K562 (cell line): ENCODE results near the gene MFSD11. TPM values are rescaled to one million over a fixed set of nuclear protein-coding genes. Genes with fewer than 3 reads are reported as not detected.

Experiments used
- ATAC-seq: fragments of 200-7000 bp; cut with Tn5 transposase; 3 replicates; pipeline ENCODE4 v1.9.1; 2020; ENCODE audit warnings: moderate library complexity
- BruUV-seq: library from RNA; stranded (reverse); fragments of 400-500 nt; replicated peaks from 2 replicates; lab custom pipeline; 2021; lab: Mats Ljungman, UMichigan
- CTCF ChIA-PET: fragments of 300-600 bp; formaldehyde crosslinking; extraction: SDS; loops from one replicate; lab custom pipeline; 2021; ENCODE audit warnings: low intra/inter-chr PET ratio; lab: Yijun Ruan, JAX
- POLR2A ChIA-PET: fragments of 300-600, 350-650 bp; sonication (Branson Sonifier 250); formaldehyde crosslinking; extraction: SDS; loops from one replicate; lab custom pipeline; 2021; ENCODE audit warnings: antibody characterized with exemption, inconsistent platforms; lab: Yijun Ruan, JAX
- DNase-seq, 4 experiments: peaks; one replicate each; pipeline versions ENCODE4 v3.0.0 to v3.0.0-alpha.2; 2011 to 2018; ENCODE audit warnings: low spot score in 3 of 4, mixed read lengths in 3 of 4; ENCODE audit errors: extremely low read depth in 1 of 4
- FAIRE-seq: peaks from 2 replicates; lab custom pipeline; 2011; peaks lifted over from hg19 to GRCh38; lab: Jason Lieb, UNC
- H2AFZ ChIP-seq: 2 replicates; pipeline ENCODE4 v1.6.0; 2011; ENCODE audit warnings: low read depth, low read length, control low read depth, inconsistent platforms
- H3K27ac ChIP-seq: fragments of 200-600 bp; 3 replicates; pipeline ENCODE4 v1.8.0; 2011; ENCODE audit warnings: low read depth, mild to moderate bottlenecking, control low read depth, inconsistent platforms, low read length, moderate library complexity, mixed read lengths; ENCODE audit errors: extremely low read depth
- H3K27me3 ChIP-seq, 2 experiments: fragments of 300-600 bp in 1 of 2; 2 replicates in 1 of 2; 3 replicates in 1 of 2; pipeline versions ENCODE4 v1.6.0 to v1.8.0; 2011; ENCODE audit warnings: inconsistent platforms in 2 of 2, low read length in 2 of 2, mild to moderate bottlenecking in 1 of 2, mixed read lengths in 1 of 2, moderate library complexity in 1 of 2; ENCODE audit not compliant: control insufficient read depth in 2 of 2, insufficient read depth in 2 of 2
- H3K36me3 ChIP-seq: fragments of 300-600 bp; 3 replicates; pipeline ENCODE4 v1.8.0; 2011; ENCODE audit warnings: mild to moderate bottlenecking, low read length, inconsistent platforms; ENCODE audit not compliant: control insufficient read depth, insufficient read depth
- H3K4me1 ChIP-seq, 2 experiments: fragments of 200-600 bp in 1 of 2; replicated peaks in 1 of 2; 2 replicates in 1 of 2; 3 replicates in 1 of 2; pipeline versions ENCODE4 v1.5.1 to v1.8.0; 2011; ENCODE audit warnings: inconsistent platforms in 2 of 2, low read length in 2 of 2, mild to moderate bottlenecking in 1 of 2, mixed read lengths in 1 of 2, moderate library complexity in 1 of 2; ENCODE audit not compliant: control insufficient read depth in 2 of 2, insufficient read depth in 2 of 2
- H3K4me2 ChIP-seq: 2 replicates; pipeline ENCODE4 v1.6.1; 2011; ENCODE audit warnings: low read length, control low read depth, inconsistent platforms, mixed read lengths; ENCODE audit not compliant: insufficient read depth
- H3K4me3 ChIP-seq: fragments of 200-600 bp; sonication (generic), shearing (Covaris generic); 2 replicates; pipeline ENCODE4 v1.5.1; 2016; ENCODE audit warnings: control low read depth, inconsistent platforms
- H3K79me2 ChIP-seq: fragments of 200-600 bp; 3 replicates; pipeline ENCODE4 v1.8.0; 2011; ENCODE audit warnings: low read length, inconsistent platforms; ENCODE audit not compliant: control insufficient read depth, insufficient read depth
- H3K9ac ChIP-seq, 2 experiments: 2 replicates each; pipeline versions ENCODE4 v1.6.0 to v1.6.1; 2011; ENCODE audit warnings: low read depth in 2 of 2, low read length in 2 of 2, control low read depth in 1 of 2, inconsistent platforms in 1 of 2, mild to moderate bottlenecking in 1 of 2, mixed read lengths in 1 of 2; ENCODE audit not compliant: insufficient read depth in 1 of 2
- H3K9me1 ChIP-seq: one replicate; pipeline ENCODE4 v1.6.0; 2011; ENCODE audit warnings: inconsistent platforms, mild to moderate bottlenecking, low read length, moderate library complexity; ENCODE audit not compliant: control insufficient read depth, insufficient read depth
- H3K9me3 ChIP-seq: replicated peaks from 2 replicates; pipeline ENCODE4 v1.5.1; 2011; ENCODE audit warnings: low read depth, low read length, inconsistent platforms; ENCODE audit not compliant: control insufficient read depth, insufficient read depth
- H4K20me1 ChIP-seq: replicated peaks from 2 replicates; pipeline ENCODE4 v1.6.1; 2011; ENCODE audit warnings: low read length, inconsistent platforms, mixed read lengths; ENCODE audit not compliant: control insufficient read depth, insufficient read depth
- ELK1 ChIP-seq: sonication (generic); formaldehyde crosslinking; IDR thresholded peaks from 2 replicates; pipeline ENCODE4 v1.8.1; 2022; ENCODE audit warnings: missing genetic modification reagents
- SP1 ChIP-seq: sonication (generic); formaldehyde crosslinking; IDR thresholded peaks from 2 replicates; pipeline ENCODE4 v1.8.1; 2022; ENCODE audit warnings: mild to moderate bottlenecking, missing genetic modification reagents
- ZNF140 ChIP-seq: fragments of 250-450 bp; sonication (Bioruptor Pico); IDR thresholded peaks from 2 replicates; pipeline ENCODE4 v1.8.0; 2021; ENCODE audit warnings: moderate library complexity, mild to moderate bottlenecking, inconsistent platforms
- WGBS: fragments of 100-300 bp; shearing (Covaris generic); methylation state at CpG from one replicate; pipeline ENCODE4 v1.1.6; 2016; ENCODE audit warnings: low coverage, mixed read lengths; ENCODE audit not compliant: insufficient coverage; ENCODE audit errors: missing lambda C conversion rate; 5-methylcytosine and 5-hydroxymethylcytosine counted together
- in situ Hi-C: fragments of 300-500 bp; cut with MboI; formaldehyde crosslinking; loops from 4 replicates; pipeline ENCODE4 v1.15.0; 2018; ENCODE audit warnings: inconsistent platforms, mixed read lengths
- intact Hi-C: fragments of 100-400 bp; cut with micrococcal nuclease; formaldehyde crosslinking; loops from 2 replicates; pipeline ENCODE4 v1.14.2; 2022
- polyA plus RNA-seq, 8 experiments: library from polyadenylated mRNA; depleted of rRNA in 4 of 8; stranded (reverse) in 5 of 8; unstranded in 3 of 8; fragments of >200 nt; fragmentation: Nextera tagmentation in 2 of 8; fragmentation: Illumina TruSeq in 1 of 8; extraction: Ambion mirVana in 2 of 8; extraction: Trizol in 1 of 8; gene quantifications; 2 replicates each; pipeline versions ENCODE4 v1.2.1 to v1.2.3, GENCODE V29; 2011 to 2014; ENCODE audit warnings: inconsistent platforms in 1 of 8, missing spikeins in 1 of 8
- total RNA-seq, 7 experiments: library from RNA; depleted of rRNA in 6 of 7; stranded (reverse); fragments of >200 nt in 6 of 7; fragmentation: Illumina TruSeq in 2 of 7; extraction: Trizol in 2 of 7; gene quantifications; 2 replicates each; pipeline versions ENCODE4 v1.2.1 to v1.2.3, GENCODE V29; 2011 to 2021; ENCODE audit warnings: low replicate concordance in 1 of 7

MFSD11 gene
- total and polyA plus RNA-seq, 9 of the 15 experiments (the other 6 are each of a cell fraction or from before 2014, with no cell fraction given), result 14.4 to 24.5 (median 19.9) TPM

- no peak overlapping the region for H2AFZ ChIP-seq
- intact Hi-C loops (no loop called here), in situ Hi-C loops (no loop called here)
- WGBS, result 93% methylated on average over 7 of the region's 7 CpGs
- H3K4me3 ChIP-seq, result no peak overlapping the region
- CTCF ChIA-PET, result interaction anchor here (2.2 kb wide), 1 partner anchor 190 kb away, joined by 12 read pairs; no protein-coding TSS in a partner anchor
- H3K27me3 ChIP-seq, result no peaks in the 10 kb centered on the region
- no peak overlapping the region for H3K4me2 ChIP-seq
- no peak for ATAC-seq
- POLR2A ChIA-PET, result interaction anchor here (0.8 to 5.2 kb wide), 8 partner anchors 9 to 484 kb away, joined by 3 to 35 read pairs (median 4); partner anchors contain the start of genes JMJD6, METTL23, MFSD11 and SRSF2
- no peak for TF ChIP-seq ELK1 (CRISPR knock-in tag)
- no peak for TF ChIP-seq ZNF140 (CRISPR knock-in tag)
- 0 out of 2 replicates have a peak, but pooled peaks have one; percentile 8 for TF ChIP-seq SP1 (CRISPR knock-in tag)
- peaks cover 12% of the 10 kb centered on the region; the same call in 2 of the 3 replicates for H3K79me2 ChIP-seq
- peaks cover 57% of the 10 kb centered on the region for H3K36me3 ChIP-seq
- no peak for DNase-seq
- no peak overlapping the region for H3K27ac ChIP-seq
- BruUV-seq, result no TSS peak
- H3K9me1 ChIP-seq, result peaks cover 2% of the 10 kb centered on the region
- peaks cover 38 to 46% of the 10 kb centered on the region in 2 experiments for H3K4me1 ChIP-seq
- H3K9ac ChIP-seq, result no peak overlapping the region
- no peak for FAIRE-seq
- no peaks in the 10 kb centered on the region for H3K9me3 ChIP-seq
- H4K20me1 ChIP-seq, result peaks cover 4% of the 10 kb centered on the region; the same call in 1 of the 2 replicates
Observed at GRCh38 chr17:76713765-76714164, 24.2 kb upstream of the MFSD11 start.
